ENCODE measurements around the gene KIAA0513. TPM values are rescaled to one million over a fixed set of nuclear protein-coding genes. Genes with fewer than 3 reads are reported as not detected.

KIAA0513 gene
- total RNA-seq, 1 donor = 35.1 TPM

- H3K36me3 ChIP-seq (ENCODE audit: insufficient read depth, low read length) = peaks cover 11% of the 10 kb centered on the region
- H4K20me1 ChIP-seq (ENCODE audit: insufficient read depth, low read length) = peaks cover 13% of the 10 kb centered on the region
- no peak overlapping the region for H2AFZ ChIP-seq (ENCODE audit: low read length)
- peak overlapping the region; percentile 57 for H3K27ac ChIP-seq (ENCODE audit: low read depth, low read length)
- no peaks in the 10 kb centered on the region for H3K27me3 ChIP-seq (ENCODE audit: insufficient read depth, low read length)
- no peaks in the 10 kb centered on the region for H3K9me3 ChIP-seq (ENCODE audit: low read depth, low read length)
- no peak for DNase-seq (ENCODE audit: insufficient read length, low spot score, missing footprints)
- peaks cover 13% of the 10 kb centered on the region for H3K79me2 ChIP-seq (ENCODE audit: insufficient read depth, low read length)
- no peak overlapping the region for H3K4me3 ChIP-seq (ENCODE audit: insufficient read depth, low read length)
- no peak overlapping the region for H3K4me2 ChIP-seq (ENCODE audit: insufficient read depth, low read length)
- no peak for TF ChIP-seq CTCF (IDR thresholded peaks at IDR 0.05; ENCODE audit: extremely low read depth, low read depth, low read length)
- H3K4me1 ChIP-seq (ENCODE audit: insufficient read depth, low read length) = peaks cover 7% of the 10 kb centered on the region
These were observed 8.8 kb downstream of the KIAA0513 start for GRCh38 chr16:85036236-85037049.

GRCh38 chr16:85037050-85037410 lies 9.4 kb downstream of the KIAA0513 start:
- Histone ChIP-seq H3K36me3 (ENCODE audit: insufficient read depth, low read length) (peaks cover 6% of the 10 kb centered on the region), H3K27ac (ENCODE audit: low read depth, low read length) (peak overlapping the region; percentile 57), H3K4me3 (ENCODE audit: insufficient read depth, low read length) (no peak overlapping the region), H3K79me2 (ENCODE audit: insufficient read depth, low read length) (peaks cover 7% of the 10 kb centered on the region), H2AFZ (ENCODE audit: low read length) (peak overlapping the region; percentile 60), H4K20me1 (ENCODE audit: insufficient read depth, low read length) (peaks cover 13% of the 10 kb centered on the region), H3K4me1 (ENCODE audit: insufficient read depth, low read length) (peaks cover 7% of the 10 kb centered on the region), H3K27me3 (ENCODE audit: insufficient read depth, low read length) (no peaks in the 10 kb centered on the region), H3K4me2 (ENCODE audit: insufficient read depth, low read length) (peak overlapping the region; percentile 42), H3K9me3 (ENCODE audit: low read depth, low read length) (no peaks in the 10 kb centered on the region)
- TF ChIP-seq CTCF (IDR thresholded peaks at IDR 0.05; ENCODE audit: extremely low read depth, low read depth, low read length) = no peak
- DNase-seq (ENCODE audit: insufficient read length, low spot score, missing footprints) = no peak

- H3K4me1 ChIP-seq (ENCODE audit: insufficient read depth, low read length) = peaks cover 7% of the 10 kb centered on the region
- DNase-seq (ENCODE audit: insufficient read length, low spot score, missing footprints) = no peak
- TF ChIP-seq CTCF (IDR thresholded peaks at IDR 0.05; ENCODE audit: extremely low read depth, low read depth, low read length) = no peak
- H3K4me2 ChIP-seq (ENCODE audit: insufficient read depth, low read length) = no peak overlapping the region
- no peaks in the 10 kb centered on the region for H3K9me3 ChIP-seq (ENCODE audit: low read depth, low read length)
- H2AFZ ChIP-seq (ENCODE audit: low read length) = no peak overlapping the region
- H3K4me3 ChIP-seq (ENCODE audit: insufficient read depth, low read length) = no peak overlapping the region
- peaks cover 5% of the 10 kb centered on the region for H3K36me3 ChIP-seq (ENCODE audit: insufficient read depth, low read length)
- H3K27me3 ChIP-seq (ENCODE audit: insufficient read depth, low read length) = no peaks in the 10 kb centered on the region
- H3K27ac ChIP-seq (ENCODE audit: low read depth, low read length) = peak overlapping the region; percentile 57
- H4K20me1 ChIP-seq (ENCODE audit: insufficient read depth, low read length) = peaks cover 17% of the 10 kb centered on the region
- peaks cover 7% of the 10 kb centered on the region for H3K79me2 ChIP-seq (ENCODE audit: insufficient read depth, low read length)
These were observed 10.1 kb downstream of the KIAA0513 start for GRCh38 chr16:85037721-85038120.

GRCh38 chr16:85040685-85041084 lies 13.1 kb downstream of the KIAA0513 start:
- H3K4me2 ChIP-seq (ENCODE audit: insufficient read depth, low read length) = no peak overlapping the region
- H3K27ac ChIP-seq (ENCODE audit: low read depth, low read length) = no peak overlapping the region
- H4K20me1 ChIP-seq (ENCODE audit: insufficient read depth, low read length) = peaks cover 19% of the 10 kb centered on the region
- TF ChIP-seq CTCF (IDR thresholded peaks at IDR 0.05; ENCODE audit: extremely low read depth, low read depth, low read length) = no peak
- no peak for DNase-seq (ENCODE audit: insufficient read length, low spot score, missing footprints)
- H3K4me3 ChIP-seq (ENCODE audit: insufficient read depth, low read length) = no peak overlapping the region
- H3K36me3 ChIP-seq (ENCODE audit: insufficient read depth, low read length) = peaks cover 5% of the 10 kb centered on the region
- H3K4me1 ChIP-seq (ENCODE audit: insufficient read depth, low read length) = peaks cover 7% of the 10 kb centered on the region
- H2AFZ ChIP-seq (ENCODE audit: low read length) = no peak overlapping the region
- H3K27me3 ChIP-seq (ENCODE audit: insufficient read depth, low read length) = no peaks in the 10 kb centered on the region
- H3K79me2 ChIP-seq (ENCODE audit: insufficient read depth, low read length) = peaks cover 5% of the 10 kb centered on the region
- H3K9me3 ChIP-seq (ENCODE audit: low read depth, low read length) = no peaks in the 10 kb centered on the region

All from osteoblast (primary cell).